Neural cell (in vitro differentiated cells): ENCODE measurements around the gene SUGCT. TPM values are rescaled to one million over a fixed set of nuclear protein-coding genes. Genes with fewer than 3 reads are reported as not detected.

Experiments used
- H2AFZ ChIP-seq: fragments of 200-600, 300-800 bp; sonication (generic), shearing (Covaris generic); 2 replicates; pipeline ENCODE4 v1.6.0; 2014; ENCODE audit warnings: low read depth, mild to moderate bottlenecking, antibody characterized with exemption, low read length, moderate library complexity
- H3F3A ChIP-seq: fragments of 200-600 bp; shearing (Covaris generic); 2 replicates; pipeline ENCODE4 v1.6.1; 2016; ENCODE audit warnings: mild to moderate bottlenecking, moderate library complexity, mixed read lengths, antibody characterized with exemption, low read length; ENCODE audit not compliant: insufficient read depth, poor library complexity, severe bottlenecking
- H3K27ac ChIP-seq: fragments of 200-600, 300-800 bp; sonication (generic), shearing (Covaris generic); 2 replicates; pipeline ENCODE4 v1.5.1; 2014; ENCODE audit warnings: mild to moderate bottlenecking, low read length, moderate library complexity
- H3K27me3 ChIP-seq: fragments of 300-800, 200-600 bp; sonication (generic), shearing (Covaris generic); 2 replicates; pipeline ENCODE4 v1.6.0; 2014; ENCODE audit warnings: mild to moderate bottlenecking, low read depth, low read length, moderate library complexity; ENCODE audit not compliant: insufficient read depth
- H3K36me3 ChIP-seq: fragments of 300-800, 200-600 bp; sonication (generic), shearing (Covaris generic); 2 replicates; pipeline ENCODE4 v1.5.1; 2014; ENCODE audit warnings: mild to moderate bottlenecking, antibody characterized with exemption, low read length, moderate library complexity; ENCODE audit not compliant: insufficient read depth
- H3K4me2 ChIP-seq: fragments of 300-800, 200-600 bp; sonication (generic), shearing (Covaris generic); 2 replicates; pipeline ENCODE4 v1.6.0; 2014; ENCODE audit warnings: mild to moderate bottlenecking, low read length
- H3K4me3 ChIP-seq: fragments of 300-800, 200-600 bp; sonication (generic), shearing (Covaris generic); 2 replicates; pipeline ENCODE4 v1.5.1; 2014; ENCODE audit warnings: mild to moderate bottlenecking, low read length, moderate library complexity
- H3K79me2 ChIP-seq: fragments of 200-600 bp; shearing (Covaris generic); replicated peaks from 2 replicates; pipeline ENCODE4 v1.6.0; 2014; ENCODE audit warnings: mild to moderate bottlenecking, low read length, moderate library complexity; ENCODE audit not compliant: insufficient read depth
- H3K9ac ChIP-seq: fragments of 300-800, 200-600 bp; sonication (generic), shearing (Covaris generic); 2 replicates; pipeline ENCODE4 v1.6.1; 2016; ENCODE audit warnings: mild to moderate bottlenecking, low read length, mixed read lengths
- H3K9me2 ChIP-seq: fragments of 200-600 bp; shearing (Covaris generic); 2 replicates; pipeline ENCODE4 v1.6.1; 2016; ENCODE audit warnings: mild to moderate bottlenecking, low read length, mixed read lengths; ENCODE audit not compliant: insufficient read depth
- H3K9me3 ChIP-seq: fragments of 200-600, 300-800 bp; sonication (generic), shearing (Covaris generic); 2 replicates; pipeline ENCODE4 v1.6.1; 2016; ENCODE audit warnings: mild to moderate bottlenecking, mixed run types, low read length, moderate library complexity, mixed read lengths
- H4K20me1 ChIP-seq: fragments of 200-600 bp; shearing (Covaris generic); 2 replicates; pipeline ENCODE4 v1.6.1; 2016; ENCODE audit warnings: mild to moderate bottlenecking, mixed run types; ENCODE audit not compliant: insufficient read depth
- EP300 ChIP-seq: fragments of 450-650 bp; conservative IDR thresholded peaks from 2 replicates; pipeline ENCODE4 v1.6.1; 2014; ENCODE audit warnings: antibody characterized with exemption, mild to moderate bottlenecking, moderate library complexity; ENCODE audit not compliant: poor library complexity, severe bottlenecking
- EZH2 ChIP-seq: fragments of 200-600, 300-800 bp; shearing (Covaris generic), sonication (generic); IDR thresholded peaks from 2 replicates; pipeline ENCODE4 v1.6.1; 2014; ENCODE audit warnings: antibody characterized with exemption, low read length, borderline replicate concordance, mild to moderate bottlenecking; ENCODE audit not compliant: insufficient read depth, poor library complexity, severe bottlenecking
- MXI1 ChIP-seq: fragments of 450-650 bp; conservative IDR thresholded peaks from 2 replicates; pipeline ENCODE4 v1.6.1; 2014; ENCODE audit warnings: antibody characterized with exemption, mild to moderate bottlenecking; ENCODE audit not compliant: poor library complexity, severe bottlenecking
- POLR2AphosphoS5 ChIP-seq: IDR thresholded peaks from 2 replicates; pipeline ENCODE4 v1.6.1; 2012
- RAD21 ChIP-seq: fragments of 450-650 bp; conservative IDR thresholded peaks from 2 replicates; pipeline ENCODE4 v1.6.1; 2014; ENCODE audit warnings: antibody characterized with exemption, mild to moderate bottlenecking, moderate library complexity
- SMC3 ChIP-seq: fragments of 450-650 bp; conservative IDR thresholded peaks from 2 replicates; pipeline ENCODE4 v1.6.1; 2014; ENCODE audit warnings: antibody characterized with exemption, mild to moderate bottlenecking, moderate library complexity; ENCODE audit not compliant: poor library complexity
- TAF1 ChIP-seq: IDR thresholded peaks from 2 replicates; pipeline ENCODE4 v1.6.1; 2012; ENCODE audit warnings: low read depth
- polyA plus RNA-seq: library from polyadenylated mRNA; depleted of rRNA; stranded (reverse); fragments of >200 nt; gene quantifications from 2 replicates; pipeline ENCODE4 v1.2.3, GENCODE V29; 2014
- TF ChIP-seq, protein P1 (sequence below): fragments of 450-650 bp; IDR thresholded peaks from 2 replicates; pipeline ENCODE4 v1.5.1; 2014; ENCODE audit warnings: antibody characterized with exemption, mild to moderate bottlenecking, moderate library complexity; ENCODE audit not compliant: poor library complexity, severe bottlenecking
- TF ChIP-seq, protein P2 (sequence below): IDR thresholded peaks from 2 replicates; pipeline ENCODE4 v1.6.1; 2012; ENCODE audit warnings: borderline replicate concordance

The SUGCT gene
- polyA plus RNA-seq, 1 donor from 2014 or later = not detected

DNA sequence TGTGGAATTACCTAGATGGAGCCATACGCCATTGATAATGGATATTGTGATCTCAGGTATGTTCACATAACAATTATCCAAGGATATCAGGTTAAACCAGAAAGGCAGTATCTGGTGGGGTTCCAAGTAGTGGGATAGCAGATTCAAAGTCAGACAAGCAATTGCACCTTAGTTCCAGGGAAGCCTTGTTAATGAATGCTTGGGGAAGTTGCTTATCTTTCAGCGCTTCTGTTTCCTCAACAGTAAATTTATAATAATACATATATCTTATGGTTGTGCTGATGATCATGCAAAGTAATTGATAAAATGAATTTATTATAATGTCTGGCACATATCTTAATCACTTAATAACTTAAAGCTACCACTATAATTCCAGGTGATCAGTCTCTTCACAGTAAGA lies 290.9 kb downstream of the SUGCT start:
- Histone ChIP-seq H3K27ac (no peak overlapping the region), H3K4me2 (no peak overlapping the region), H2AFZ (no peak overlapping the region)

DNA sequence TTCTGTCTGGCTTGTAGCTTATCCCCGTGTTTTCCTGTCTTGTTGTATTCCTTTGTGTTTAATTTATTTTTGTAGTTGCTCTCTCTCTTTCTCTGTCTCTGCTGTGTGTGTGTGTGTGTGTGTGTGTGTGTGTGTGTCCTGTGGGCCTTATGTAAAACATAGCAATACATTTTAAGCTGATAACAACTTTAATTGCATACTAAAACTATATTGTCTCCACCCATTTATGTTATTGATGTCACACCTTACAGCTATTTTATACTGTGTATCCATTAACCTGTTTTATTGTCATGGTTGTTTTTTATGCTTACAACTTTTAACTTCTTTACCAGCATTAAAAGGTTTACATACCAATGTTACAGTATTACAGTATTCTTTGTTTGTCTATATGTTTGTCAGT lies 293.6 kb downstream of the SUGCT start:
- H3K27me3 ChIP-seq = no peaks in the 10 kb centered on the region
- TF ChIP-seq, protein P1, sequence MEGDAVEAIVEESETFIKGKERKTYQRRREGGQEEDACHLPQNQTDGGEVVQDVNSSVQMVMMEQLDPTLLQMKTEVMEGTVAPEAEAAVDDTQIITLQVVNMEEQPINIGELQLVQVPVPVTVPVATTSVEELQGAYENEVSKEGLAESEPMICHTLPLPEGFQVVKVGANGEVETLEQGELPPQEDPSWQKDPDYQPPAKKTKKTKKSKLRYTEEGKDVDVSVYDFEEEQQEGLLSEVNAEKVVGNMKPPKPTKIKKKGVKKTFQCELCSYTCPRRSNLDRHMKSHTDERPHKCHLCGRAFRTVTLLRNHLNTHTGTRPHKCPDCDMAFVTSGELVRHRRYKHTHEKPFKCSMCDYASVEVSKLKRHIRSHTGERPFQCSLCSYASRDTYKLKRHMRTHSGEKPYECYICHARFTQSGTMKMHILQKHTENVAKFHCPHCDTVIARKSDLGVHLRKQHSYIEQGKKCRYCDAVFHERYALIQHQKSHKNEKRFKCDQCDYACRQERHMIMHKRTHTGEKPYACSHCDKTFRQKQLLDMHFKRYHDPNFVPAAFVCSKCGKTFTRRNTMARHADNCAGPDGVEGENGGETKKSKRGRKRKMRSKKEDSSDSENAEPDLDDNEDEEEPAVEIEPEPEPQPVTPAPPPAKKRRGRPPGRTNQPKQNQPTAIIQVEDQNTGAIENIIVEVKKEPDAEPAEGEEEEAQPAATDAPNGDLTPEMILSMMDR = no peak
- TF ChIP-seq SMC3 (no peak), EZH2 (no peak), MXI1 (no peak), EP300 (no peak), TAF1 (no peak), POLR2AphosphoS5 (no peak), RAD21 (no peak)
- TF ChIP-seq, protein P2, sequence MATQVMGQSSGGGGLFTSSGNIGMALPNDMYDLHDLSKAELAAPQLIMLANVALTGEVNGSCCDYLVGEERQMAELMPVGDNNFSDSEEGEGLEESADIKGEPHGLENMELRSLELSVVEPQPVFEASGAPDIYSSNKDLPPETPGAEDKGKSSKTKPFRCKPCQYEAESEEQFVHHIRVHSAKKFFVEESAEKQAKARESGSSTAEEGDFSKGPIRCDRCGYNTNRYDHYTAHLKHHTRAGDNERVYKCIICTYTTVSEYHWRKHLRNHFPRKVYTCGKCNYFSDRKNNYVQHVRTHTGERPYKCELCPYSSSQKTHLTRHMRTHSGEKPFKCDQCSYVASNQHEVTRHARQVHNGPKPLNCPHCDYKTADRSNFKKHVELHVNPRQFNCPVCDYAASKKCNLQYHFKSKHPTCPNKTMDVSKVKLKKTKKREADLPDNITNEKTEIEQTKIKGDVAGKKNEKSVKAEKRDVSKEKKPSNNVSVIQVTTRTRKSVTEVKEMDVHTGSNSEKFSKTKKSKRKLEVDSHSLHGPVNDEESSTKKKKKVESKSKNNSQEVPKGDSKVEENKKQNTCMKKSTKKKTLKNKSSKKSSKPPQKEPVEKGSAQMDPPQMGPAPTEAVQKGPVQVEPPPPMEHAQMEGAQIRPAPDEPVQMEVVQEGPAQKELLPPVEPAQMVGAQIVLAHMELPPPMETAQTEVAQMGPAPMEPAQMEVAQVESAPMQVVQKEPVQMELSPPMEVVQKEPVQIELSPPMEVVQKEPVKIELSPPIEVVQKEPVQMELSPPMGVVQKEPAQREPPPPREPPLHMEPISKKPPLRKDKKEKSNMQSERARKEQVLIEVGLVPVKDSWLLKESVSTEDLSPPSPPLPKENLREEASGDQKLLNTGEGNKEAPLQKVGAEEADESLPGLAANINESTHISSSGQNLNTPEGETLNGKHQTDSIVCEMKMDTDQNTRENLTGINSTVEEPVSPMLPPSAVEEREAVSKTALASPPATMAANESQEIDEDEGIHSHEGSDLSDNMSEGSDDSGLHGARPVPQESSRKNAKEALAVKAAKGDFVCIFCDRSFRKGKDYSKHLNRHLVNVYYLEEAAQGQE = no peak
- H3K4me3 ChIP-seq = no peak overlapping the region
- H3K27ac ChIP-seq = no peak overlapping the region
- H3K9me3 ChIP-seq = no peaks in the 10 kb centered on the region
- no peaks in the 10 kb centered on the region for H3F3A ChIP-seq
- no peaks in the 10 kb centered on the region for H3K79me2 ChIP-seq
- H2AFZ ChIP-seq = no peak overlapping the region
- H3K9me2 ChIP-seq = no peaks in the 10 kb centered on the region
- no peak overlapping the region for H3K4me2 ChIP-seq
- no peak overlapping the region for H3K9ac ChIP-seq
- no peaks in the 10 kb centered on the region for H4K20me1 ChIP-seq
- H3K36me3 ChIP-seq = no peaks in the 10 kb centered on the region

More for the DNA sequence above, 290.9 kb downstream of the SUGCT start:
- Histone ChIP-seq H3K9me2 (no peaks in the 10 kb centered on the region), H3K27me3 (no peaks in the 10 kb centered on the region), H3K9ac (no peak overlapping the region), H3K79me2 (no peaks in the 10 kb centered on the region), H3K4me3 (no peak overlapping the region), H3F3A (no peaks in the 10 kb centered on the region), H3K36me3 (no peaks in the 10 kb centered on the region), H4K20me1 (no peaks in the 10 kb centered on the region), H3K9me3 (no peaks in the 10 kb centered on the region)
- TF ChIP-seq MXI1 = no peak

DNA sequence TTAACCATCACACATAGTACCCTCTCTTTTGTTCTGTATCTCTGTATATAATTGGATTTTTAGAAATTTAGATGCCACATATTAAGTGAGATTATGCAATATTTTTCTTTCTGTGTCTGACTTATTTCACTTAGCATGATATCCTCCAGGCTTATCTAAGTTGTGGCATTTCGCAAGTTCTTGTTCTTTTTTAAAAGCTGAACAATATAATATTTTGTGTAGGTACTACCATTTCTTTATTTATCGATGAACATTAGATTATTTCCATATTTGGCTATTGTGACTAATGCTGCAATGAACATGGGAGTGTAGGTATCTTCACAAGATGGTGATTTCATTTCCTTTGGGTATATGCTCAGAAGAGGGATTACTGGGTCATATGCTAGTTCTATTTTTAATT lies 295.0 kb downstream of the SUGCT start:
- no peaks in the 10 kb centered on the region for H3K27me3 ChIP-seq
- H3K4me3 ChIP-seq = no peak overlapping the region
- no peak overlapping the region for H2AFZ ChIP-seq
- no peak overlapping the region for H3K4me2 ChIP-seq
- H3K9ac ChIP-seq = no peak overlapping the region
- H3K9me2 ChIP-seq = no peaks in the 10 kb centered on the region
- no peak overlapping the region for H3K27ac ChIP-seq
- H3F3A ChIP-seq = no peaks in the 10 kb centered on the region
- TF ChIP-seq EP300 (no peak), MXI1 (no peak)
- TF ChIP-seq, protein P1 = no peak
- H3K9me3 ChIP-seq = no peaks in the 10 kb centered on the region
- H4K20me1 ChIP-seq = no peaks in the 10 kb centered on the region
- no peaks in the 10 kb centered on the region for H3K79me2 ChIP-seq
- no peaks in the 10 kb centered on the region for H3K36me3 ChIP-seq
